Erythroblast (primary cell): ENCODE results near the gene TMEM108.

Source experiments
- GATA1 ChIP-seq: IDR thresholded peaks from 2 replicates; pipeline ENCODE4 v1.6.1; 2011; ENCODE audit warnings: low read depth, mild to moderate bottlenecking, control low read depth, low read length, moderate library complexity
- POLR2A ChIP-seq: IDR thresholded peaks from 2 replicates; pipeline ENCODE4 v1.6.1; 2011; ENCODE audit warnings: mild to moderate bottlenecking, low read length

- TF ChIP-seq POLR2A (no peak), GATA1 (no peak)
Observed at GRCh38 chr3:133280586-133280985, 242.4 kb downstream of the TMEM108 start.
